ENCODE results near the gene CAMTA1. TPM values are rescaled to one million over a fixed set of nuclear protein-coding genes. Genes with fewer than 3 reads are reported as not detected.

CAMTA1 gene
- total and polyA plus RNA-seq, 2 experiments from 2014 or later: 89.0 to 145 TPM

- TF ChIP-seq EZH2 (IDR thresholded peaks at IDR 0.05; ENCODE audit: borderline replicate concordance): no peak
- no peak for TF ChIP-seq CTCF (IDR thresholded peaks at IDR 0.05; ENCODE audit: poor library complexity)
- no peak for TF ChIP-seq EZH2phosphoT487 (IDR thresholded peaks at IDR 0.05; ENCODE audit: low read depth, severe bottlenecking, unreplicated experiment)
- no peaks in the 10 kb centered on the region for H3K79me2 ChIP-seq
- no peak overlapping the region for H3K4me3 ChIP-seq
- no peaks in the 10 kb centered on the region for H4K20me1 ChIP-seq (ENCODE audit: insufficient read depth, poor library complexity, severe bottlenecking)
- no peaks in the 10 kb centered on the region for H3K36me3 ChIP-seq (replicated peaks; ENCODE audit: insufficient read depth, low read depth)
- no peak overlapping the region for H3K27ac ChIP-seq
- no peaks in the 10 kb centered on the region for H3K9me3 ChIP-seq (ENCODE audit: low read depth)
- H3K9me2 ChIP-seq (replicated peaks; ENCODE audit: insufficient read depth): no peaks in the 10 kb centered on the region
- no peak overlapping the region for H2AFZ ChIP-seq
- no peaks in the 10 kb centered on the region for H3K27me3 ChIP-seq
- no peak for DNase-seq (ENCODE audit: low spot score)
- H3K4me1 ChIP-seq (ENCODE audit: insufficient read depth): peaks cover 7% of the 10 kb centered on the region
- no peak overlapping the region for H3K4me2 ChIP-seq
- WGBS (ENCODE audit: low lambda C conversion rate, missing lambda C conversion rate): 60% methylated on average over 8 of the region's 8 CpGs
Observed at GRCh38 chr1:7551442-7551841, 766.2 kb downstream of the CAMTA1 start.

GRCh38 chr1:7552402-7552801 lies 767.1 kb downstream of the CAMTA1 start:
- 51% methylated on average over 9 of the region's 9 CpGs for WGBS (ENCODE audit: low lambda C conversion rate, missing lambda C conversion rate)
- no peak overlapping the region for H3K4me3 ChIP-seq
- no peak overlapping the region for H3K4me2 ChIP-seq
- TF ChIP-seq EZH2phosphoT487 (IDR thresholded peaks at IDR 0.05; ENCODE audit: low read depth, severe bottlenecking, unreplicated experiment) (no peak), CTCF (IDR thresholded peaks at IDR 0.05; ENCODE audit: poor library complexity) (no peak)
- no peak overlapping the region for H2AFZ ChIP-seq
- H3K9me2 ChIP-seq (replicated peaks; ENCODE audit: insufficient read depth): no peaks in the 10 kb centered on the region
- DNase-seq (ENCODE audit: low spot score): no peak
- no peaks in the 10 kb centered on the region for H3K36me3 ChIP-seq (replicated peaks; ENCODE audit: insufficient read depth, low read depth)
- H3K79me2 ChIP-seq: no peaks in the 10 kb centered on the region
- H3K4me1 ChIP-seq (ENCODE audit: insufficient read depth): peaks cover 7% of the 10 kb centered on the region
- no peaks in the 10 kb centered on the region for H3K27me3 ChIP-seq
- no peaks in the 10 kb centered on the region for H3K9me3 ChIP-seq (ENCODE audit: low read depth)
- no peaks in the 10 kb centered on the region for H4K20me1 ChIP-seq (ENCODE audit: insufficient read depth, poor library complexity, severe bottlenecking)
- H3K27ac ChIP-seq: no peak overlapping the region

- Histone ChIP-seq H3K9me3 (ENCODE audit: low read depth) (no peaks in the 10 kb centered on the region), H3K36me3 (replicated peaks; ENCODE audit: insufficient read depth, low read depth) (no peaks in the 10 kb centered on the region), H2AFZ (no peak overlapping the region), H3K79me2 (no peaks in the 10 kb centered on the region), H3K4me3 (no peak overlapping the region), H3K9me2 (replicated peaks; ENCODE audit: insufficient read depth) (no peaks in the 10 kb centered on the region), H3K27me3 (no peaks in the 10 kb centered on the region), H3K27ac (no peak overlapping the region), H3K4me2 (no peak overlapping the region), H4K20me1 (ENCODE audit: insufficient read depth, poor library complexity, severe bottlenecking) (no peaks in the 10 kb centered on the region), H3K4me1 (ENCODE audit: insufficient read depth) (peaks cover 13% of the 10 kb centered on the region)
- no peak for DNase-seq (ENCODE audit: low spot score)
- 76% methylated on average over 3 of the region's 3 CpGs for WGBS (ENCODE audit: low lambda C conversion rate, missing lambda C conversion rate)
- TF ChIP-seq EZH2 (IDR thresholded peaks at IDR 0.05; ENCODE audit: borderline replicate concordance) (no peak), CTCF (IDR thresholded peaks at IDR 0.05; ENCODE audit: poor library complexity) (no peak), EZH2phosphoT487 (IDR thresholded peaks at IDR 0.05; ENCODE audit: low read depth, severe bottlenecking, unreplicated experiment) (no peak)
Observed at GRCh38 chr1:7553042-7553690, 767.9 kb downstream of the CAMTA1 start.

All from hepatocyte (in vitro differentiated cells).